Smooth muscle cell (in vitro differentiated cells): ENCODE data around the gene SUN3. TPM values are rescaled to one million over a fixed set of nuclear protein-coding genes. Genes with fewer than 3 reads are reported as not detected.
A peak's percentile ranks its signal among the peaks of the same experiment; 100 is the strongest.

ENCODE experiments used
- DNase-seq: peaks from one replicate; lab custom pipeline; 2025; ENCODE audit not compliant: unreplicated experiment; lab: John Stamatoyannopoulos, UW
- H2AFZ ChIP-seq: fragments of 200-600 bp; sonication (generic); 2 replicates; pipeline ENCODE4 v1.6.0; 2016; ENCODE audit warnings: antibody characterized with exemption, low read depth, mild to moderate bottlenecking
- H3F3A ChIP-seq: fragments of 200-600 bp; sonication (generic); 2 replicates; pipeline ENCODE4 v1.6.0; 2017; ENCODE audit warnings: antibody characterized with exemption, low read depth
- H3K27ac ChIP-seq: fragments of 200-600 bp; sonication (generic); 2 replicates; pipeline ENCODE4 v1.5.1; 2016; ENCODE audit warnings: low read depth, mild to moderate bottlenecking
- H3K27me3 ChIP-seq: fragments of 200-600 bp; sonication (generic); 2 replicates; pipeline ENCODE4 v1.6.1; 2016; ENCODE audit warnings: low read depth, mild to moderate bottlenecking
- H3K36me3 ChIP-seq: fragments of 200-600 bp; sonication (generic); 2 replicates; pipeline ENCODE4 v1.5.1; 2016; ENCODE audit warnings: low read depth
- H3K4me1 ChIP-seq: fragments of 200-600 bp; sonication (generic); 2 replicates; pipeline ENCODE4 v1.5.1; 2016; ENCODE audit warnings: low read depth
- H3K4me2 ChIP-seq: fragments of 200-600 bp; sonication (generic); 2 replicates; pipeline ENCODE4 v1.6.0; 2016; ENCODE audit warnings: mild to moderate bottlenecking
- H3K4me3 ChIP-seq: fragments of 200-600 bp; sonication (generic); 2 replicates; pipeline ENCODE4 v1.5.1; 2016; ENCODE audit warnings: mild to moderate bottlenecking
- H3K79me2 ChIP-seq: fragments of 200-600 bp; sonication (generic); 2 replicates; pipeline ENCODE4 v1.6.0; 2016; ENCODE audit warnings: low read depth, mild to moderate bottlenecking
- H3K9ac ChIP-seq: fragments of 200-600 bp; sonication (generic); 2 replicates; pipeline ENCODE4 v1.6.0; 2016; ENCODE audit warnings: low read depth
- H3K9me3 ChIP-seq: fragments of 200-600 bp; sonication (generic); replicated peaks from 2 replicates; pipeline ENCODE4 v1.5.1; 2016; ENCODE audit warnings: low read depth
- H4K20me1 ChIP-seq: fragments of 200-600 bp; sonication (generic); 2 replicates; pipeline ENCODE4 v1.6.0; 2016; ENCODE audit warnings: low read depth
- WGBS: methylation state at CpG from one replicate; pipeline ENCODE4 v1.1.7; 2016; ENCODE audit warnings: low lambda C conversion rate; 5-methylcytosine and 5-hydroxymethylcytosine counted together
- polyA plus RNA-seq: library from polyadenylated mRNA; unstranded; fragments of >200 nt; fragmentation: Nextera tagmentation; extraction: Ambion mirVana; gene quantifications from 2 replicates; pipeline ENCODE4 v1.2.1, GENCODE V29; 2016
- total RNA-seq: library from RNA; depleted of rRNA; stranded (reverse); fragments of >200 nt; gene quantifications from 2 replicates; pipeline ENCODE4 v1.2.3, GENCODE V29; 2014
- TF ChIP-seq, protein P1 (sequence below): fragments of 200-600 bp; sonication (generic); IDR thresholded peaks from 2 replicates; pipeline ENCODE4 v1.5.1; 2017; ENCODE audit warnings: borderline replicate concordance, mild to moderate bottlenecking, antibody characterized with exemption; ENCODE audit not compliant: insufficient read depth, poor library complexity, severe bottlenecking

SUN3 gene
- total and polyA plus RNA-seq, 2 experiments from 2014 or later = not detected

DNA sequence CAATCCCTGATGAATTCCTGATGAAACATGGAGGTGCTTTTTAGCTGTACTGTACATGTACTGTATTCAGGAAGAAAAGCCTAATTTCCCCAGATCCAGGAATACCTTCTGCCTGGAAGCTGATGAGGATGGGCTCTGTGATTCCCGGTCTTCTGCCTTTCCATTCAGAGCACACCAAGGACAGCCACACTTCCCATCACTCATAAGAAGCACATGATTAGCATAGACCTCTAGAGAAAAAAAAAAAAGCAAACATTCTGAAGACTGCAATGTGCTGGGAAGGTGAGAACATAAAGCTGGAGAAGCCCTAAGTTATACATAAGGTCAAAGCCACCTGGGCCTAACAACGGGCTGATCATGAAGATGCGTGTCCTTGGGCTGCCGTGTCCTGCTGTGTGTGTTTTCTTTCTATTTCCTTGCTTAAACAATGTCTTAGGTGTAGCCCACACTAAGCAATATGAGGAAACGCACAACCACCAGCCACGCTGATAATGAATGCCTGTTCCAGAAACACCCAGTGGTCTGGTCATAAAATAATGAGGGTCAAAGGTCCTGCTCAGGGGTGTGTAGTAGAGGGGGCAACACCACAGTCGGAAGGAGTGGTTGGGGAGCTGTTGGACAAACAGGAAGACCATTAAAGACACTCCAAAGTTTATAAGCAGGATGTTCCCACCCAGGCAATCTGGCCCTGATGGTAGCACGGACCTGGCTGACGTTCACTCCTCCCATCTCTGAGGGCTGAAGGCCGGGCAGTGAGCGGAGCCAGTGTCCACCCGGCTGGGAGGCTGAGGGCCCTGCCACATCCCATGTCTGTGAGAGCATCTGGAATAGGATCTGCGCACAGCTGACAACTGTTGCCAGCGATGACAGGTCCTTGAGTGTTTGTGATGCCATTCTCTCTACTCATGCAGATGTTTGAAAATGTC, 88.6 kb downstream of the SUN3 start:
- H4K20me1 ChIP-seq = no peaks in the 10 kb centered on the region
- H3K9me3 ChIP-seq = no peaks in the 10 kb centered on the region
- H3K27me3 ChIP-seq = no peaks in the 10 kb centered on the region
- no peak overlapping the region for H2AFZ ChIP-seq
- TF ChIP-seq, protein P1, sequence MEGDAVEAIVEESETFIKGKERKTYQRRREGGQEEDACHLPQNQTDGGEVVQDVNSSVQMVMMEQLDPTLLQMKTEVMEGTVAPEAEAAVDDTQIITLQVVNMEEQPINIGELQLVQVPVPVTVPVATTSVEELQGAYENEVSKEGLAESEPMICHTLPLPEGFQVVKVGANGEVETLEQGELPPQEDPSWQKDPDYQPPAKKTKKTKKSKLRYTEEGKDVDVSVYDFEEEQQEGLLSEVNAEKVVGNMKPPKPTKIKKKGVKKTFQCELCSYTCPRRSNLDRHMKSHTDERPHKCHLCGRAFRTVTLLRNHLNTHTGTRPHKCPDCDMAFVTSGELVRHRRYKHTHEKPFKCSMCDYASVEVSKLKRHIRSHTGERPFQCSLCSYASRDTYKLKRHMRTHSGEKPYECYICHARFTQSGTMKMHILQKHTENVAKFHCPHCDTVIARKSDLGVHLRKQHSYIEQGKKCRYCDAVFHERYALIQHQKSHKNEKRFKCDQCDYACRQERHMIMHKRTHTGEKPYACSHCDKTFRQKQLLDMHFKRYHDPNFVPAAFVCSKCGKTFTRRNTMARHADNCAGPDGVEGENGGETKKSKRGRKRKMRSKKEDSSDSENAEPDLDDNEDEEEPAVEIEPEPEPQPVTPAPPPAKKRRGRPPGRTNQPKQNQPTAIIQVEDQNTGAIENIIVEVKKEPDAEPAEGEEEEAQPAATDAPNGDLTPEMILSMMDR = no peak
- no peak for DNase-seq
- no peaks in the 10 kb centered on the region for H3K79me2 ChIP-seq
- peaks cover 5% of the 10 kb centered on the region for H3K4me1 ChIP-seq
- H3K4me2 ChIP-seq = peak overlapping the region; percentile 34
- no peak overlapping the region for H3K9ac ChIP-seq
- H3F3A ChIP-seq = no peaks in the 10 kb centered on the region
- H3K36me3 ChIP-seq = no peaks in the 10 kb centered on the region
- 66% methylated on average over 14 of the region's 14 CpGs for WGBS
- peak overlapping the region; percentile 77 for H3K27ac ChIP-seq
- no peak overlapping the region for H3K4me3 ChIP-seq

DNA sequence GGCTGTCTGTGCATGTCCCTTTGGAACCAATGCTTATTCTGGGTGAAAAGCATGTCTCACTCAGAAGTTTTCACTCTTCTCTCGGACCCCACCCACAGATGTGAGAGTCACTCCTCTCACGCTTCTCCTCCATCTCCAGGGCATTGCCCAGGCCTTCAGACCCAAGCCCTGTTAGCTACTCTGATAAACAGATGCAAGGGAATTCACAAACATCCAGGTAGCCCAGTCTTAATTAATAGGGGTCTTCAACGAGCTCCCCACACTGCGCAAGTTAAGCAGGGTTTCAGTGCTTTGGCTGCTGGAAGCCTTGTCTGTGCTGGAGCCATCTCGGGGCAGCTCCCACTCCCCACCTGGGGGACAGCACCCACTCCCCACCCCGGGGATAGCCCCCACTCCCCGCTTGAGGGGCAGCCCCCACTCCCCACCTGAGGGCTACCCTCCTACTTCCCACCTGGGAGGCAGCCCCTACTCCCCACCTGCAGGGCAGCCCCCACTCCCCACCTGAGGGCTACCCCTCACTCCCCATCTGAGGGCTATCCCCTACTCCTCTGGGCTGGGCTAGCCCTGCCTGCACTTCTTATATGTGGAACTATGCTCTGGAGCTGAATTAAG, 89.4 kb downstream of the SUN3 start:
- H3K27me3 ChIP-seq = no peaks in the 10 kb centered on the region
- no peaks in the 10 kb centered on the region for H3K79me2 ChIP-seq
- no peaks in the 10 kb centered on the region for H4K20me1 ChIP-seq
- H2AFZ ChIP-seq = no peak overlapping the region
- H3K4me1 ChIP-seq = peaks cover 5% of the 10 kb centered on the region
- H3K4me3 ChIP-seq = no peak overlapping the region
- 96% methylated on average over 4 of the region's 7 CpGs for WGBS
- no peak for DNase-seq
- H3K9me3 ChIP-seq = no peaks in the 10 kb centered on the region
- H3K9ac ChIP-seq = no peak overlapping the region
- no peaks in the 10 kb centered on the region for H3K36me3 ChIP-seq
- H3F3A ChIP-seq = no peaks in the 10 kb centered on the region
- no peak overlapping the region for H3K4me2 ChIP-seq
- H3K27ac ChIP-seq = no peak overlapping the region
- TF ChIP-seq, protein P1 = no peak

DNA sequence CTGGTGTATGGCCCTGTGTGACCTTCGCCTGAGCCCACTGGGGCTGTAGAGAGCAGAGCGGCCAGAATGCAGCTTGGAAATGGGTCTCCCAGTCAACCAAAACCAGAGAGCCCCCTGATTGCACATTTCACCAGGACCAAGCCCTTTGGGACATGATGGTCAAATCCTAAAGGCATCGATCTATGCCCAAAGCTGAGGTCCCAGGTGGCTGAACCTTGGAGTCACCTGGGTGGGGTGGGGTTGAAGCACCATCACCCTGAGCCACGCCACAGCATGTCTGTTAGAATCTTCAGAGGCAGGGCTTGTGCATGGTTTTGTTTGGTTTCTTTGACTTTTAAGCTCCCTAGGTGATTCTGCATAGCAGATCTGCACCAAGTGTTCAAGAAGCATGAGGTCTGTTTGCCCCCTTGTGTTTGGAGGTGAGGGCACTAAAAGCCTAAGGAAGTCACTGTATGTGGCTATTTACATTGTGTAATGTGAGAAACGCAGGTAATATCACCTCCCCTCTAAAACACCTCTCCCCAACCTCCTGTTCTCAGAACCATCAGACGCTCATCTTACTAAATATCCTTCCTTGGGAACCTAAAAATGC, 90.2 kb downstream of the SUN3 start:
- no peaks in the 10 kb centered on the region for H3K36me3 ChIP-seq
- DNase-seq = no peak
- H2AFZ ChIP-seq = no peak overlapping the region
- H3K4me3 ChIP-seq = no peak overlapping the region
- H4K20me1 ChIP-seq = no peaks in the 10 kb centered on the region
- 88% methylated on average over 6 of the region's 6 CpGs for WGBS
- no peak overlapping the region for H3K27ac ChIP-seq
- TF ChIP-seq, protein P1 = peak; percentile 6
- H3K9me3 ChIP-seq = no peaks in the 10 kb centered on the region
- H3F3A ChIP-seq = no peaks in the 10 kb centered on the region
- H3K9ac ChIP-seq = no peak overlapping the region
- no peaks in the 10 kb centered on the region for H3K79me2 ChIP-seq
- H3K27me3 ChIP-seq = no peaks in the 10 kb centered on the region
- no peak overlapping the region for H3K4me2 ChIP-seq
- H3K4me1 ChIP-seq = peaks cover 5% of the 10 kb centered on the region
